KMS-11 (cell line): Measurements from ENCODE around the gene EEPD1.

Source experiments
- H2AFZ ChIP-seq: fragments of 200-600 bp; sonication (generic); 2 replicates; pipeline ENCODE4 v1.6.1; 2016; ENCODE audit warnings: antibody characterized with exemption, mixed run types, low read depth
- H3K27ac ChIP-seq: fragments of 200-600 bp; sonication (generic); 2 replicates; pipeline ENCODE4 v1.6.1; 2016; ENCODE audit warnings: mild to moderate bottlenecking, mixed run types
- H3K27me3 ChIP-seq: fragments of 200-600 bp; sonication (generic); 2 replicates; pipeline ENCODE4 v1.6.1; 2017; ENCODE audit warnings: mild to moderate bottlenecking, low read depth, mixed run types, moderate library complexity; ENCODE audit not compliant: insufficient read depth
- H3K36me3 ChIP-seq: fragments of 200-600 bp; sonication (generic); 2 replicates; pipeline ENCODE4 v1.6.1; 2017; ENCODE audit warnings: mild to moderate bottlenecking, mixed run types; ENCODE audit not compliant: insufficient read depth
- H3K4me1 ChIP-seq: fragments of 200-600 bp; sonication (generic); 2 replicates; pipeline ENCODE4 v1.6.1; 2016; ENCODE audit warnings: mild to moderate bottlenecking, low read depth, mixed run types; ENCODE audit not compliant: poor library complexity, severe bottlenecking
- H3K4me2 ChIP-seq: fragments of 200-600 bp; sonication (generic); 2 replicates; pipeline ENCODE4 v1.7.0; 2016; ENCODE audit warnings: mild to moderate bottlenecking, mixed run types
- H3K4me3 ChIP-seq: fragments of 200-600 bp; sonication (generic); IDR thresholded peaks from 2 replicates; pipeline ENCODE4 v1.6.1; 2017; ENCODE audit warnings: low read depth, low read length, mixed read lengths; ENCODE audit not compliant: insufficient read depth
- H3K79me2 ChIP-seq: fragments of 200-600 bp; sonication (generic); 2 replicates; pipeline ENCODE4 v1.6.1; 2016; ENCODE audit warnings: low read depth, mixed run types; ENCODE audit not compliant: insufficient read depth
- H3K9ac ChIP-seq: fragments of 200-600 bp; sonication (generic); 2 replicates; pipeline ENCODE4 v1.6.1; 2016; ENCODE audit warnings: mild to moderate bottlenecking, mixed run types
- H4K20me1 ChIP-seq: fragments of 200-600 bp; sonication (generic); 2 replicates; pipeline ENCODE4 v1.6.1; 2016; ENCODE audit warnings: mild to moderate bottlenecking, mixed run types; ENCODE audit not compliant: insufficient read depth
- TF ChIP-seq, protein P1 (sequence below): fragments of 200-600 bp; sonication (generic); conservative IDR thresholded peaks from 2 replicates; pipeline ENCODE4 v1.6.1; 2017; ENCODE audit warnings: low read depth, mild to moderate bottlenecking, antibody characterized with exemption, low read length, moderate library complexity, mixed read lengths

Gene EEPD1

DNA sequence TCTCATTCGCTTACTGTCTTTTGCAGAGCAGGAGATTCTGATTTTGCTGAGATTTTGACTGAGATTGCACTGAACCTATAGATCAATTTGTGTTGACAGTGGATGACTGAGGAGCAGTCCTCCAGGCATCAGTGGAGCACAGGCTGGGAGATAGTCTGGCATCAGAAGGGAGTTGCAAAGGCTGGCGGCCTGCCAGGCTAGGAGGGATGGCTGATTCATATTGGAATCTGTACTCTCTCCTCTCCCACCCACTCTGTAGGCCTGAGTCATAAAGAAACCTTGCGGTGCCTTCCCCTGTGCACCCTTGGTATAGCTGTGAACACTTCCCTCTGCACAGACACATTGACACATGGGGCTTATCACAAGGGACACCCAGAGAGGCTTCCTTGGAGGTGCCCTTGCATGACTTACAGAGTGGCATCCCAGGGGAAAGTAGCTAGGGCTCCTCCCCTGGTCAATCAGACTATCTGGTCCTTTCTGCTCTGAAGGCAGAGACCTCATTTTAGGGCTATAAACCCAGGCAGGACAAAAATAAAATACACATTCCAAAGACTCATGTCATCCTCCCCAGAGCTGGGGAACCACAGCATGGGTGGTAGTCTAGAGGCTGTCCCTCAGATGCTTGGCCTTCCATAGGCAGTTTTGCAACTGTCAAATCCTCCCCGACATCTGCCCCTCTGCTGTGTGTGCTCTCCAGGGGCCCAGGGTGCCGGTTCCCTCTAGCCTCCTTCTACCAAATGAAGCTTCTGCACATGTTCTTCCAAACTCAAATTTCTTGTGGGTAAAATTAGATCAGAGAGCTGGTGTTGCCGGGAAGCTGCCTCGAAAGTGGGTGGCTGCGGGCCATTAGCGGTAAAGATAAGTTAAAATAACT is 37.4 kb upstream of the EEPD1 start:
- no peak overlapping the region for H3K4me2 ChIP-seq
- no peaks in the 10 kb centered on the region for H3K4me1 ChIP-seq
- no peak overlapping the region for H3K27ac ChIP-seq
- H2AFZ ChIP-seq = no peak overlapping the region
- H3K79me2 ChIP-seq = no peaks in the 10 kb centered on the region
- TF ChIP-seq, protein P1, sequence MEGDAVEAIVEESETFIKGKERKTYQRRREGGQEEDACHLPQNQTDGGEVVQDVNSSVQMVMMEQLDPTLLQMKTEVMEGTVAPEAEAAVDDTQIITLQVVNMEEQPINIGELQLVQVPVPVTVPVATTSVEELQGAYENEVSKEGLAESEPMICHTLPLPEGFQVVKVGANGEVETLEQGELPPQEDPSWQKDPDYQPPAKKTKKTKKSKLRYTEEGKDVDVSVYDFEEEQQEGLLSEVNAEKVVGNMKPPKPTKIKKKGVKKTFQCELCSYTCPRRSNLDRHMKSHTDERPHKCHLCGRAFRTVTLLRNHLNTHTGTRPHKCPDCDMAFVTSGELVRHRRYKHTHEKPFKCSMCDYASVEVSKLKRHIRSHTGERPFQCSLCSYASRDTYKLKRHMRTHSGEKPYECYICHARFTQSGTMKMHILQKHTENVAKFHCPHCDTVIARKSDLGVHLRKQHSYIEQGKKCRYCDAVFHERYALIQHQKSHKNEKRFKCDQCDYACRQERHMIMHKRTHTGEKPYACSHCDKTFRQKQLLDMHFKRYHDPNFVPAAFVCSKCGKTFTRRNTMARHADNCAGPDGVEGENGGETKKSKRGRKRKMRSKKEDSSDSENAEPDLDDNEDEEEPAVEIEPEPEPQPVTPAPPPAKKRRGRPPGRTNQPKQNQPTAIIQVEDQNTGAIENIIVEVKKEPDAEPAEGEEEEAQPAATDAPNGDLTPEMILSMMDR = no peak
- no peak overlapping the region for H3K4me3 ChIP-seq
- H4K20me1 ChIP-seq = no peaks in the 10 kb centered on the region
- H3K9ac ChIP-seq = no peak overlapping the region
- H3K27me3 ChIP-seq = no peaks in the 10 kb centered on the region
- no peaks in the 10 kb centered on the region for H3K36me3 ChIP-seq

DNA sequence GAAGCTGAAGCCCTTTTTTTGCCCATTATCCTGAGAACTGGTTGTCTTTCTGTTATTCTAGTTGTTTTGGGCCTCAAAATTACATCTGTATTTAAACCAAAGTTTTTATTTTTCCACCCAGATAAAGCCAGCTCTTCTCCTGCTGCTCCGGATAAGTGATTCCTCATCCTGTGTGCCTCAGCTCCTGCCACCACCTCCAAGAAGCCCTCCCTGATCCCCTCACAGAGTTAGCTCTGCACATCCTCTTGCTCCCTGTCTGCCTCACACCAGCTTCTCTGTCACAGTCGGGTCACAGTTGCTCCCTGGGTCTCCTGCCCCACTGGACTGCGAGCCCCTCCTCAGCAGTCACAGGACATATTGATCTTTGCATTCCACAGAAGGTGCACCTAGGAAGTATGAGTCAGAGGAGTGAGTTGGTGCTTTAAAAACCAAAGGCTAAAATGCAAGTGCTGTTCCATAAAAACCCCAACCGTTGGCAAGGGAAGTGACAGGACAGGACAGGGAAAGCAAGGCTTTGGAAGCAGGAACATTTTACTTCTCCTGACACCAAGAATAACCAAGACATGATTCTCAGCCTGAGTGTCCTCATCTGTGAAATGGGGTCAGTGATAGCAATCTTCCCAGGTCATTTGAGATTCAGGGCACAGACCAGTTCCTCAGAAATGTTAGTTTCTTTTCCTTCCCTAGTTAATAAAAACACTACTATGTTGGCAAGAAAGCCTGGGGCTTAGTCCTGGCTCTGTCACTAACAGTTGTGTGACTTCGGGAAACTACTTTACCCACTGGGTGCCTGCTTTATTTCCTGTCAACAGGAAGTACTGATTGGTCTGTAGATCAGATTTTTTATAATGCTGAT is 36.5 kb upstream of the EEPD1 start:
- no peak overlapping the region for H3K4me3 ChIP-seq
- no peaks in the 10 kb centered on the region for H3K36me3 ChIP-seq
- no peaks in the 10 kb centered on the region for H3K4me1 ChIP-seq
- no peaks in the 10 kb centered on the region for H4K20me1 ChIP-seq
- H2AFZ ChIP-seq = no peak overlapping the region
- no peak overlapping the region for H3K9ac ChIP-seq
- H3K27me3 ChIP-seq = no peaks in the 10 kb centered on the region
- no peaks in the 10 kb centered on the region for H3K79me2 ChIP-seq
- H3K27ac ChIP-seq = no peak overlapping the region
- TF ChIP-seq, protein P1 = no peak
- no peak overlapping the region for H3K4me2 ChIP-seq

DNA sequence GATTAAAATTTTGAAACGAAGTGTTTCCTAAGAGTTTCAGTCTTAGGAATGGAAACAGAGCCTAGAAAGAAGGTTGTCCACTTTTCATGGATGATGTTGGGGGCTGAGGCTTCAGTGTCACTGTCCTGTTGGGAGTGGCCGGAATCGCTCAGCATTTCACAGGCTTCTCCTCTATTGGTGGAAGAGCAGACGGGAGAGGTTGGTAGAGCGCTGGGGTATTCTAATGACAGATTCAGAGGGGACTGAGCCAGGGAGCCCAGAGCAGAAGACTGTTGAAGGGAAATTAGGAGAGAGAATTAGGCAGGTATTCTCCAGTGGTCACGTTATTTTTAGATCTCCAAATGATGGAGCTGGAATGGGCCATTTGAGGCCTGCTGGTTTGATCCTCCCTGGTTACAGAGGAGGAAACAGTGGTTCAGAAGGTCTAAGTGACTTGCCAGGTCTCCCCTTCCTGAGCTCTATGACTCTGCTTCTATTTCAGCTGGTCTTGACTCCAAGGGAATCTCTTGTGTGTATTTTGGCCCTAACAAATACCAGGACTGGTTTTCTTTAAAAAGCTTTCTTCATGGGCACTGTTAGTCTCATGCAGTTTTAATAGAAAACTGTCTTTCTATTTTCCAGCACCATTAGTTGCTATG is 35.7 kb upstream of the EEPD1 start:
- no peak overlapping the region for H3K27ac ChIP-seq
- H4K20me1 ChIP-seq = no peaks in the 10 kb centered on the region
- H3K4me2 ChIP-seq = no peak overlapping the region
- no peak overlapping the region for H3K4me3 ChIP-seq
- H3K9ac ChIP-seq = no peak overlapping the region
- H2AFZ ChIP-seq = no peak overlapping the region
- H3K4me1 ChIP-seq = no peaks in the 10 kb centered on the region
- H3K79me2 ChIP-seq = no peaks in the 10 kb centered on the region
- H3K27me3 ChIP-seq = no peaks in the 10 kb centered on the region
- TF ChIP-seq, protein P1 = no peak
- H3K36me3 ChIP-seq = no peaks in the 10 kb centered on the region

DNA sequence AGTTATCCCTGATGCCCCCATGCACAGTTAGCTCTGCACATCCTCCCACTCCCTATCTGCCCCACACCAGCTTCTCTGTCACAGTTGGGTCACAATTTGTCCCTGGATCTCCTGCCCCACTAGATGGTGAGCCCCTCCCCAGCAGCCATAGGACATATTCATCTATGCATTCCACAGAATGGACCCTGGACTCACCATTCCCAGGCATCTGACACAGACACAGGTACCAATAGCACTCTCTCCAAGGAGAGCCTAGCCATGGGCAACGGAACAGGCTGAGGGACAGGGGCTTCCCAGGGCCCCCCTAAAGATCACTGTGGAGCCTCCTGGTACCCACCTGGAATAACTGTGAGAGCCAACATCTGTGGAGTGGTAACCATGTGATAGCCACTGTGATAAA is 34.7 kb upstream of the EEPD1 start:
- TF ChIP-seq, protein P1 = no peak
- H3K79me2 ChIP-seq = no peaks in the 10 kb centered on the region
- no peak overlapping the region for H3K9ac ChIP-seq
- H3K4me1 ChIP-seq = no peaks in the 10 kb centered on the region
- H3K4me3 ChIP-seq = no peak overlapping the region
- no peak overlapping the region for H3K4me2 ChIP-seq
- H2AFZ ChIP-seq = no peak overlapping the region
- H3K27me3 ChIP-seq = no peaks in the 10 kb centered on the region
- no peaks in the 10 kb centered on the region for H3K36me3 ChIP-seq
- no peak overlapping the region for H3K27ac ChIP-seq
- H4K20me1 ChIP-seq = no peaks in the 10 kb centered on the region
